Superior temporal gyrus (tissue), 1 donor: Measurements from ENCODE around the gene PARP8.

Experiments used
- DNase-seq: peaks from one replicate; pipeline ENCODE4 v3.0.0-alpha.2; 2016; ENCODE audit errors: extremely low spot score

PARP8 gene

GRCh38 chr5:50853151-50853550 is 186.7 kb downstream of the PARP8 start:
- no peak for DNase-seq

- no peak for DNase-seq
These were observed 187.6 kb downstream of the PARP8 start for GRCh38 chr5:50854082-50854481.

GRCh38 chr5:50855001-50855400 is 188.6 kb downstream of the PARP8 start:
- DNase-seq: no peak

GRCh38 chr5:50856401-50857119 is 190.1 kb downstream of the PARP8 start:
- DNase-seq: peak; percentile 49

GRCh38 chr5:50863534-50864170 is 197.2 kb downstream of the PARP8 start:
- no peak for DNase-seq

- DNase-seq: no peak
These were observed 198.0 kb downstream of the PARP8 start for GRCh38 chr5:50864466-50864865.

GRCh38 chr5:50866415-50866814 is 200.0 kb downstream of the PARP8 start:
- DNase-seq: no peak

GRCh38 chr5:50867140-50867539 is 200.7 kb downstream of the PARP8 start:
- DNase-seq: no peak

GRCh38 chr5:50873595-50874277 is 207.3 kb downstream of the PARP8 start:
- no peak for DNase-seq

- DNase-seq: no peak
These were observed 208.0 kb downstream of the PARP8 start for GRCh38 chr5:50874306-50875001.

GRCh38 chr5:50875002-50875344 is 208.5 kb downstream of the PARP8 start:
- DNase-seq: no peak

GRCh38 chr5:50878470-50878869 is 212.0 kb downstream of the PARP8 start:
- no peak for DNase-seq

- no peak for DNase-seq
These were observed 215.0 kb downstream of the PARP8 start for GRCh38 chr5:50881407-50881806.

GRCh38 chr5:50886657-50887345 is 220.4 kb downstream of the PARP8 start:
- DNase-seq: no peak

GRCh38 chr5:50887889-50888633 is 221.6 kb downstream of the PARP8 start:
- no peak for DNase-seq

- DNase-seq: no peak
These were observed 222.3 kb downstream of the PARP8 start for GRCh38 chr5:50888751-50889150.

GRCh38 chr5:50889790-50890189 is 223.4 kb downstream of the PARP8 start:
- no peak for DNase-seq
